Liver (tissue), 3 donors: ENCODE data around the gene RPL29.

Experiments
- EGR1 ChIP-seq, 2 donors: IDR thresholded peaks; 2 replicates each; pipeline ENCODE4 v1.6.1; 2016 to 2018; ENCODE audit warnings: antibody characterized with exemption in 2 of 2, low read depth in 2 of 2
- GABPA ChIP-seq, 2 donors: IDR thresholded peaks in 1 of 2; conservative IDR thresholded peaks in 1 of 2; 2 replicates each; pipeline ENCODE4 v1.6.1; 2016; ENCODE audit warnings: antibody characterized with exemption in 2 of 2, mild to moderate bottlenecking in 1 of 2, moderate library complexity in 1 of 2
- HNF4G ChIP-seq: IDR thresholded peaks from 2 replicates; pipeline ENCODE4 v1.6.1; 2016; ENCODE audit warnings: antibody characterized with exemption
- JUND ChIP-seq, 2 donors: IDR thresholded peaks; 2 replicates each; pipeline ENCODE4 v1.6.1; 2016; ENCODE audit warnings: antibody characterized with exemption in 2 of 2
- MAX ChIP-seq: IDR thresholded peaks from 2 replicates; pipeline ENCODE4 v1.6.1; 2016; ENCODE audit warnings: antibody characterized with exemption
- NR2F2 ChIP-seq: IDR thresholded peaks from 2 replicates; pipeline ENCODE4 v1.6.1; 2016; ENCODE audit warnings: antibody characterized with exemption
- RAD21 ChIP-seq, 2 donors: IDR thresholded peaks; 2 replicates each; pipeline ENCODE4 v1.6.1; 2016; ENCODE audit warnings: antibody characterized with exemption in 2 of 2, mild to moderate bottlenecking in 2 of 2
- SP1 ChIP-seq: IDR thresholded peaks from 2 replicates; pipeline ENCODE4 v1.6.1; 2018; ENCODE audit warnings: antibody characterized with exemption, mild to moderate bottlenecking
- TAF1 ChIP-seq: conservative IDR thresholded peaks from 2 replicates; pipeline ENCODE4 v1.6.1; 2016; ENCODE audit warnings: antibody characterized with exemption, mild to moderate bottlenecking
- YY1 ChIP-seq: IDR thresholded peaks from 2 replicates; pipeline ENCODE4 v1.6.1; 2016; ENCODE audit warnings: antibody characterized with exemption, mild to moderate bottlenecking
- TF ChIP-seq, protein P1 (sequence below): fragments of 150-350 bp; IDR thresholded peaks from 2 replicates; pipeline ENCODE4 v1.5.1; 2017; ENCODE audit warnings: improper control_type of control experiment, low read depth, low read length; ENCODE audit not compliant: missing input control
- TF ChIP-seq, protein P2 (sequence below): IDR thresholded peaks from 2 replicates; pipeline ENCODE4 v1.6.1; 2016; ENCODE audit warnings: antibody characterized with exemption
- TF ChIP-seq, protein P3 (sequence below): IDR thresholded peaks from 2 replicates; pipeline ENCODE4 v1.6.1; 2016; ENCODE audit warnings: antibody characterized with exemption, mild to moderate bottlenecking
- TF ChIP-seq, protein P4 (sequence below): IDR thresholded peaks from 2 replicates; pipeline ENCODE4 v1.6.1; 2016; ENCODE audit warnings: antibody characterized with exemption
- donor health status: healthy.
- donor health status: healthy.

- TF ChIP-seq, protein P1, sequence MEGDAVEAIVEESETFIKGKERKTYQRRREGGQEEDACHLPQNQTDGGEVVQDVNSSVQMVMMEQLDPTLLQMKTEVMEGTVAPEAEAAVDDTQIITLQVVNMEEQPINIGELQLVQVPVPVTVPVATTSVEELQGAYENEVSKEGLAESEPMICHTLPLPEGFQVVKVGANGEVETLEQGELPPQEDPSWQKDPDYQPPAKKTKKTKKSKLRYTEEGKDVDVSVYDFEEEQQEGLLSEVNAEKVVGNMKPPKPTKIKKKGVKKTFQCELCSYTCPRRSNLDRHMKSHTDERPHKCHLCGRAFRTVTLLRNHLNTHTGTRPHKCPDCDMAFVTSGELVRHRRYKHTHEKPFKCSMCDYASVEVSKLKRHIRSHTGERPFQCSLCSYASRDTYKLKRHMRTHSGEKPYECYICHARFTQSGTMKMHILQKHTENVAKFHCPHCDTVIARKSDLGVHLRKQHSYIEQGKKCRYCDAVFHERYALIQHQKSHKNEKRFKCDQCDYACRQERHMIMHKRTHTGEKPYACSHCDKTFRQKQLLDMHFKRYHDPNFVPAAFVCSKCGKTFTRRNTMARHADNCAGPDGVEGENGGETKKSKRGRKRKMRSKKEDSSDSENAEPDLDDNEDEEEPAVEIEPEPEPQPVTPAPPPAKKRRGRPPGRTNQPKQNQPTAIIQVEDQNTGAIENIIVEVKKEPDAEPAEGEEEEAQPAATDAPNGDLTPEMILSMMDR, result no peak
- TF ChIP-seq SP1 (no peak), YY1 (no peak), JUND (IDR thresholded peaks at IDR 0.05) (no peak), GABPA (IDR thresholded peaks at IDR 0.05 in 1 of 2, conservative IDR thresholded peaks at IDR 0.05 in 1 of 2) (no peak), EGR1 (IDR thresholded peaks at IDR 0.05; ENCODE audit: low read depth in 2 of 2) (no peak), MAX (no peak), TAF1 (no peak), NR2F2 (no peak), RAD21 (IDR thresholded peaks at IDR 0.05) (no peak), HNF4G (no peak)
- TF ChIP-seq, protein P2, sequence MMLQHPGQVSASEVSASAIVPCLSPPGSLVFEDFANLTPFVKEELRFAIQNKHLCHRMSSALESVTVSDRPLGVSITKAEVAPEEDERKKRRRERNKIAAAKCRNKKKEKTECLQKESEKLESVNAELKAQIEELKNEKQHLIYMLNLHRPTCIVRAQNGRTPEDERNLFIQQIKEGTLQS, result no peak
- TF ChIP-seq, protein P3, sequence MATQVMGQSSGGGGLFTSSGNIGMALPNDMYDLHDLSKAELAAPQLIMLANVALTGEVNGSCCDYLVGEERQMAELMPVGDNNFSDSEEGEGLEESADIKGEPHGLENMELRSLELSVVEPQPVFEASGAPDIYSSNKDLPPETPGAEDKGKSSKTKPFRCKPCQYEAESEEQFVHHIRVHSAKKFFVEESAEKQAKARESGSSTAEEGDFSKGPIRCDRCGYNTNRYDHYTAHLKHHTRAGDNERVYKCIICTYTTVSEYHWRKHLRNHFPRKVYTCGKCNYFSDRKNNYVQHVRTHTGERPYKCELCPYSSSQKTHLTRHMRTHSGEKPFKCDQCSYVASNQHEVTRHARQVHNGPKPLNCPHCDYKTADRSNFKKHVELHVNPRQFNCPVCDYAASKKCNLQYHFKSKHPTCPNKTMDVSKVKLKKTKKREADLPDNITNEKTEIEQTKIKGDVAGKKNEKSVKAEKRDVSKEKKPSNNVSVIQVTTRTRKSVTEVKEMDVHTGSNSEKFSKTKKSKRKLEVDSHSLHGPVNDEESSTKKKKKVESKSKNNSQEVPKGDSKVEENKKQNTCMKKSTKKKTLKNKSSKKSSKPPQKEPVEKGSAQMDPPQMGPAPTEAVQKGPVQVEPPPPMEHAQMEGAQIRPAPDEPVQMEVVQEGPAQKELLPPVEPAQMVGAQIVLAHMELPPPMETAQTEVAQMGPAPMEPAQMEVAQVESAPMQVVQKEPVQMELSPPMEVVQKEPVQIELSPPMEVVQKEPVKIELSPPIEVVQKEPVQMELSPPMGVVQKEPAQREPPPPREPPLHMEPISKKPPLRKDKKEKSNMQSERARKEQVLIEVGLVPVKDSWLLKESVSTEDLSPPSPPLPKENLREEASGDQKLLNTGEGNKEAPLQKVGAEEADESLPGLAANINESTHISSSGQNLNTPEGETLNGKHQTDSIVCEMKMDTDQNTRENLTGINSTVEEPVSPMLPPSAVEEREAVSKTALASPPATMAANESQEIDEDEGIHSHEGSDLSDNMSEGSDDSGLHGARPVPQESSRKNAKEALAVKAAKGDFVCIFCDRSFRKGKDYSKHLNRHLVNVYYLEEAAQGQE, result no peak
- TF ChIP-seq, protein P4, sequence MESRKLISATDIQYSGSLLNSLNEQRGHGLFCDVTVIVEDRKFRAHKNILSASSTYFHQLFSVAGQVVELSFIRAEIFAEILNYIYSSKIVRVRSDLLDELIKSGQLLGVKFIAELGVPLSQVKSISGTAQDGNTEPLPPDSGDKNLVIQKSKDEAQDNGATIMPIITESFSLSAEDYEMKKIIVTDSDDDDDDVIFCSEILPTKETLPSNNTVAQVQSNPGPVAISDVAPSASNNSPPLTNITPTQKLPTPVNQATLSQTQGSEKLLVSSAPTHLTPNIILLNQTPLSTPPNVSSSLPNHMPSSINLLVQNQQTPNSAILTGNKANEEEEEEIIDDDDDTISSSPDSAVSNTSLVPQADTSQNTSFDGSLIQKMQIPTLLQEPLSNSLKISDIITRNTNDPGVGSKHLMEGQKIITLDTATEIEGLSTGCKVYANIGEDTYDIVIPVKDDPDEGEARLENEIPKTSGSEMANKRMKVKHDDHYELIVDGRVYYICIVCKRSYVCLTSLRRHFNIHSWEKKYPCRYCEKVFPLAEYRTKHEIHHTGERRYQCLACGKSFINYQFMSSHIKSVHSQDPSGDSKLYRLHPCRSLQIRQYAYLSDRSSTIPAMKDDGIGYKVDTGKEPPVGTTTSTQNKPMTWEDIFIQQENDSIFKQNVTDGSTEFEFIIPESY, result no peak
Measured at GRCh38 chr3:52022323-52023100, 26.8 kb upstream of the RPL29 start.
